Stimulated activated naive CD4-positive, alpha-beta T cell (primary cell): ENCODE measurements around the gene KRTAP12-1.
A peak's percentile ranks its signal among the peaks of the same experiment; 100 is the strongest.

Experiments used
- DNase-seq, 6 experiments: peaks; one replicate each; lab custom pipeline; 2025; lab: John Stamatoyannopoulos, UW

KRTAP12-1 gene

DNA sequence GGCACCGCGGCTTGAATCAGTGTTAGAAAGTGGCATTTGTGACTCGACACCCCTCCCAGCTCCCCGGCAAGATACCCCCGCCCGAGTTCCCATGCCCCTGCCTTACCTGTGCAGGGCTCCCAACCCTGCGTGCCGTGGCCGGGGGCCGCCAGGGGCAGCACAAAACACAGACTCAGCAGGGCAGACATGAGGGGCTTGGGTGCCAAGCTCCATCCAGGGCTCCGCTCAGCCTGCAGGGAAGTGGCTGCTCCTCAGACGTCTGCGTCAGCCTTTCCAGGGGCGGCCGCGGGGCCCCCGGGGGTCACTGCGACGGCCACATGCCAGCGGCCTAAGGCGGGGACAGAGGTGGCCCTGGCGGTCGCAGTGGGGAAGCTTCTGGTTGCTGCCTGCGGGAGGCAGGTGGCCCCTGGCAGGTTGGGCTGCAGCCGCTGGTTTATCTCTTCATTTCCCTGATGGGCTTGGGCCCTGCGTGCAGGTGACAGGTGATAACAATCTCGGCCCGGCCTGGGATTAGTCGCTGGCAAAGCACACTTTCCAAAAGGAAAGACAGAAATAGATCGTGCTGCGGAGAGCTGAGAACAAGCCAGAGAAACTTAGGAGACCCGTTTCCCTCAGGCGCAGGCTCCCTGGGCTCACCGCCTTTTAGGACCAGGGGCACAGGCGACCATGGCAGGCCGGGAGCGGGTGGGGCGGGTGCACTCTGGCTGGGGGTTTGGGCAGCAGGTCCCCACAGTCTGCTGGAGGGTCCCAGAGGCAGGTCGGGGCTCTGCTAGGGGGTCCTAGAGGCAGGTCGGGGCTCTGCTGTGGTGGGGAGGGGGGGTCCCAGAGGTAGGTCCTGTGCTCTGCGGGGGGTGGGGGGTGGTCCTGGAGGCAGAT is 29.6 kb upstream of the KRTAP12-1 start, which contains the start of gene TSPEAR:
Gene TSPEAR, minus strand, starts transcription at position 246 of the 876 bp plus-strand sequence. Its CDS starts 58 bp downstream, at position 188.
- no peak for DNase-seq

DNA sequence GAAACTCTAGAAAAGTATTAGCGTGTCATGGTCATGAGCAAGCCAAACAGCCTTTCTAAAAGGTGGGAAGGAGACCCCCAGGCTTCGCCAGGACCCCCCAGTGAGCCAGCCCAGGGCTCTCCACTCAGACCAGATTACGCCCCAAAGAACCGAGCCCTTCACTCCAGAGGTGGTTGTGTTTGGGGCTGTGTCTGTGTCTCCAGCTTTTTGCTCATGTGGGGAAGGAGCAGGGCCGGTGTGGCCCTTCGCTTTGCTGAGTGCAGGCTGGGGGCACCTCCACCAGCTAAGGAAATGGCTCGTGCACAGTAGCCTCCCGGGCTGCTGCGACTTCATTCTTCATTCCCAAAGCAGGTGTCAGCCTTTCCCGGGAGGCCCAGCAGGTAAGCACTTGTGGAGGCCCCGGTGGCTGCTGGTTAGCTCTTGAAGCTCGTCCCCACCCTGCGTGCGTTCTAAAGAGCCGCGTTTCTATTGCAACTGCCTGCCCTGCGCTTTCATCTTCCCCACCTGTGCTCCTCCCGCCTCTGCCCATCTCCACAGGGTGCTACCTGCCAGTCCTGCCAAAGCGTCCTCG is 28.9 kb upstream of the KRTAP12-1 start:
- DNase-seq = peak in 2 of 6 experiments; percentile 15 to 28

DNA sequence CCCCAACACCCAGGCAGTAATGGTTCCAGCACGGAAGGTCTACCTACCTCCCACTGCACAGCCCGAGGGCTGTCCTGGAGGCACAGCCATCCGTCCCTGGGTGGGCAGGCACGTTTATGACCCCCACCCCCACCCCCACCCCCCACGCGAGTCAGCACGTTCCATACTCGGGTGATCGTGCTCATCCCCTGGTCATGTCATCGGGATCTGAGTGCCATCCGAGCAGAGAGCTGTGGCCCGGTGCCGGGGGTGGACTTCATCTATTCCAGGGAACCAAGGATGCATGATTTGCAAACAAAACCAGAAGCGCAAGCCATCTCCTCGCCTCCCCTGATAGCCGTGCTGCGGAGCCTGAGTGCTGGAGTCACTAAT is 28.3 kb upstream of the KRTAP12-1 start:
- peak in 1 of 6 experiments; percentile 12 for DNase-seq

DNA sequence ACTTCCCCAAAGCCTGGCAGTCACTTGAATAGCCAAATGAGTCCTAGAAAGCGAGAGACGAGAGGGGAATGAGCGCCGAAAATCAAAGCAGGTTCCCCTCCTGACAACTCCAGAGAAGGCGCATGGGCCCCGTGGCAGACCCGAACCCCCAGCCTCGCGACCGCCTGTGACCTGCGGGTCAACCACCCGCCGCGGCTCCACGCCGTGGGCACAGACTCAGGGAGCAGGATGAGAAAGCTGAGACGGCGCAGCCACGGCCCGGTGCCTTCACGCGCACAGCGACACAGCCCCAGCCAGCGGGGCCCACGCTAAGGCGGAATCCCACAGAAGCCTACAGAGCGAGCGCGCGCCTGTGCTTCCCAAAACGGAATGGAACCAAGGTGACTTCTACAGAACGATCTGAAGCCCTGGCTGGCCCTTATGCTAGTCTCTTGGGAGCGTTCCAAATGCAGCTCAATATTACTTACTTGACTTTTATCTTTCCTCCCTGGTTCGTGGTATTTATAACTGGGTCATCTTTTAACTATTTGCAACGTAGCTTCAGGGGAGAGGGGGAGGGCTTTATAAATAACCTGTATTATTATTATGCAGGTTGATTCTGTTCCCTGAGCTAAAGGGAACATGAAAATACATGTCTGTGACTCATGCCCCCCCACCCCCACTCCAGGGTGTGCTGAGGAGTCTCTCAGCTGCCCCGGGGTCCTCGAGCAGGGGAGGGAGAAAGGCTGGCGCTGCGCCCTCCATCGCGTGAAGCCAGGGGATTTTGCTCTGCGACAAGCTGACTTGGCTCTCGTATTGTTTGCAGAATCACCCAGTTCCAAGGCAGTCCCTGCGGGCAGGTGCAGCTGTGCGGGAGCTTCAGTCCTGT is 27.7 kb upstream of the KRTAP12-1 start:
- peak in 2 of 6 experiments; percentile 19 to 20 for DNase-seq

DNA sequence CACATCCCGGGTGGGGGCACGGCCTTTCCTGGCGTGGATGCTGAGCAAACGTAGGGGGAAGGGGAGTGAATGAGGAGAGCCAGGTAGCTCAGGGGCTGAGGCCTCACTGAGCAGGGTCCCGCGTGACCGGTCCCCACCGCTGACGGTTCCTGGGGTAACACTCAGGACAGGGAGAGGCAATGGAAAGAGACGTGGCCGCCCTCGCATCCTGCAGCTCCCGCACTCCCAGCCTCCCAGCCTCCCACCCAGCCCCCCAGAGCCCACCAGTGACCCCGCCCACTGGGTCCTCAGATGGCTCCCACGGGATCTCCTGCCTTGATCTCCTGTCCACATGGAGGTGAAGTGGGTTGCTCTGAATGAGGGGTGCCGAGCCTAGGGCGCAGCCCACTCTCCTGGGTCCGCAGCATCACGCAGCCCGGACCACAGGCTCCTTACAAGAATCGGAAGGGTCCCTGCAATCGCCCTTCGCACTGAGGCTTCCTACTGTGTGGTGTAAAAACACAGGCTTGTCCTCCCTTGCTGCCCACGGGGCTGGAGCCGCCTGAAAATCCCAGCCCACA is 27.0 kb upstream of the KRTAP12-1 start:
- DNase-seq = no peak

DNA sequence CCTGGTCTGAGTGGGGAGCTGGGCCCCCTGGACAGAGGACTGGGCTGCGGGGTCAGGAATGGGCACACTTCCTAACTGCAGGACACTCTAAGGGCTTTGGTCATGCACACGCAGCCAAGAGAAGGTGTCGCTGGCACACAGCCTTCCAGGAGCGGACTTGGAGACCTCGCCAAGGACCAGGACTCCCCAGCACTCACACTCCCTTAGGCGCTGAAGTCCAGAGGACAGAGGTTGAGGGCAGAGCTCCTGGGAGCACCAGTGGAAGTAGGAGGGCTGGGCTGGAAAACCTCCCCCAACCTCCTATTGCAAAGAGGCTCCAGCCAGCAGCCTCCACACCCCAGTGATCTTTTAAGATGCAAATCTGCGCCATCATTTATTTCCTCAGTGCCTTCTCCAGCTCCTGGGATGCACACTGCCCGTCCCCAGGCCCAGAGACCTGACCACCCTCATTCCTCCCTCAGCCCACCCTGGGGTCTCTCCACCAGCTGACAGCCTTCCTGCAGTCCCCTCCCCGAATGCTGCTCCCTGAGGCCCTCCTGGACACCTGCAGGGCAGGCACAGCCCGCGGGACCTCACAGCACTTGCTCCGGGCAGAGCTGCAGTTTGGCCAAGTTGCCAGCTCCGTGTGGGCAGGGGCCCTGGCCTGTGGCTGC is 26.4 kb upstream of the KRTAP12-1 start:
- no peak for DNase-seq

DNA sequence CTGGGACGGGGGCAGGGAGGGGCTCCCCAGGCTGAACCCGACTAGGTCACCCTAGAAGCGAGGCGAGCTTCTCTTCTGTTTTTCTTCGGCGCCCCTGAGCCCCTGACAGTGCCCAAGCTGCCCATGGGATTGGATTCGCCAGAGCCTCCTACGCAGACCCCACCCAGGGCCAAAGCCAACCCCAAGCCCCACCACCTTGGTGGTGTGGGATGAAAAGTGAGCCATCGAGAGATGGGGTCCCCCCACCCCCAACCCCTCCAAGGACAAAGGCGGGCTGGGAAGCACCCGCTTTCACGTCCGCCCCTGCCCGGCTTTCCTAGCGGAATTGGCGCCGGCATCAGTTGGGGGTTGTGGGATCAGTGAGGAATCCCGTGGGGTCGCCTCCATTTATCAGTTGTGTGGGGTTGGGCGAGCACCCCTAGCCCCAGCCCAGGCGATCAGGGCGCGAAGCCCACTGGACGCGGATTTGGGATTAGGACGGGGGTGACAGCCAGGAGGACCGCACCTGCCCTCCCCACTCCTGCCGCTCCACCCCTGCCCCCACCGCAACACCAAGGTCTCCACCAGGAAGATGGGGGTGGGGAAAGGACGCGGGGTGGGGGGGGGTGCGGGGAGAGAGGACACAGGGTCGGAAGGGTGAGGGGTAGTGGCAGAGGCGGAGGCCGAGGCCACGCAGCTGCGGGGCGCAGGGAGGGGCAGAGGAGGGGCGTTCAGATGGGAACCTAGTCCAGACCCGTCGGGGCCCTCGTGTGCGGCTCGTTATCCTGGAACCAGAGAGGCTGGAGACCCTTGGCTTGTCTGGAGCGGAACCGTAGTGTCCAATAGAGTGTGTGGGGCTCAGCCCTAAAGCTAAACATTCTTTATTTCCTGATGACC is 25.0 kb upstream of the KRTAP12-1 start:
- DNase-seq = no peak

DNA sequence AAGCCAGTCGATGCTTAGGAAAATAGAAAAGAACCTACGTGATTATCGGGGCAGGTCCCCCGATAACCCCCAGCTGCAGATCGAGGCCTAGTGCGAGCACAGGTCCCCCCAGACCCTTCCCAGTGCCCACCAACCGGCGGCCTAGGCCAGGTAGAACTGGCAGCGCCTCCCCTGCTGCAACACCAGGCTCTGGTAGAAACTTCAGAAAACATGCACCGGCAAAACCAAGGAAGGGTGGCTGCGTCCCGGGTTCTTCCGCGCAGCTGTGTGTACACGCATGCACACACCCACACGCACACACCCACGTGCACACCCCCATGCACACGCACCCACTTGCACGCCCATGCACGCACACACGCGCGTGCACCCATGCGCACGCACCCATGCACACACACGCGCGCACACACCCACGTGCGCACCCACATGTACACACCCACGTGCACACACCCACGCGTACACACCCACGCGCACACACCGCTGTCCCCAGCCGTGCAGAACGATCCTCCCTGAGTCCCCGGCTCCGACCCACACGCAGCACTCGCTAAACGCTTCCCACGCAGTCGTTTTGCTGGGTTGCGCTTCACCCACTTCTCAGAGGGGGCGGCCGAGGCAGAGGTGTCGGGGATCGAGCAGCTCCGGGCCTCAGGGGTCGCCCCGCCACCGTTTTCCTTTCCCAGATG is 24.2 kb upstream of the KRTAP12-1 start:
- DNase-seq = no peak

DNA sequence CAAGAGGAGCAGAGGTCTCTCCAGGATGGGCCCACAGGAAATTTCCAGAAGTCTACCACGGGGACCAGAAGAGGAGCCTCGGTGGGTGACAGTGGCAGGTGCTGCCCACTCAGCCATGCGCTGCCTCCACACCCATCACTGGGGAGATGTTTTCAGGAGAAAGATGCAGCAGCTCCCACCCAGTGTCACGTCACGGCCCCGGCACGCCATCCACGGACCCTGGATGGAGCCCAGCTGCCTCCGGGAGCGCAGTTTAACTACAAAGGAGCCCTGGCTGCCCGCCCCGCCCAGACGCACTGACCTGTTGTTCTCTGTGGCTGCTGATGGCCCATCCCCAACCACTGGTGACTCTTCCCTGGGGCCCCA is 22.7 kb upstream of the KRTAP12-1 start:
- no peak for DNase-seq

DNA sequence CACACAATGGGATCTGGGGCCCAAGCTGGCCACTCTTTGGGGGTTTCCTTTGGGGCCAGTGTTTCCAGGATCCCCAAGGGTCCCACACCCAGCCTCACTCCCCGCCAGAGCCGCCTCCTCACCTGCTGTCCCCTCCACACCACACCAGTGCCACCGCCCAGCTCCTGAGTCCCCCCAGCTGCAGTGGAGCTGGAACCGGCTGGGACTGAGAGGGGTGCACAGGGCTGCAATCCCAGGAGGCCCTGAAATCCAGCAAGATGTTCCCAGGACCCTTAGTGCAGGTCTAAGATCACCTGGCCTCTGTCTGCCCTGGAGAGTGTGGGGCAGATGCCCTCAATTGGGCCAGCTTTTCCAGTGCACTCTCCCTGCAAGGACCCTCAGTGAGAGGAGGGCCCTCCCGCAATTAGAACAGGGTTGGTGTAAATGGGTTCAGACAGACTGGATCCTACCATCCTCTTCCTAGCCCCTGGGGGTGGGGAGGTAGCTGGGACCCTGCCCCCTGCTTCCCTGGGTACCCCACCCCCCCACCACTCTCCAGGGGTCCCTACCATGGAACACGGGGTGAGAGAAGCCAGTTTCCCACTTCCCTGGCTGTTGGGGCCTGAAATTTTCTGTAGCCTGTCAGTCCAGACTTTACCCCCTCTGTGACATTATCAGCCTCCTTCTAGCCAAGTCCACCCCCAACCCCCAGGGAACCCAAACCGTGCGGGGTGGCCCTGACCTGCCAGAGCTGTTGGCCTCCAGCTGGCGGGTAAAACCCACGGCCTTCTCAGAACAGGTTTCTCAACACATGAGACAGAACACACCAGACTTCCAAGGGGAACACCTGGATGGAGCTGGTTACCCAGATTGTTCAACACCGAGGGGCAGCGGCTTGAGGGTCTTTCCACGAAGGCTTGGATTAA is 22.0 kb upstream of the KRTAP12-1 start:
- no peak for DNase-seq

DNA sequence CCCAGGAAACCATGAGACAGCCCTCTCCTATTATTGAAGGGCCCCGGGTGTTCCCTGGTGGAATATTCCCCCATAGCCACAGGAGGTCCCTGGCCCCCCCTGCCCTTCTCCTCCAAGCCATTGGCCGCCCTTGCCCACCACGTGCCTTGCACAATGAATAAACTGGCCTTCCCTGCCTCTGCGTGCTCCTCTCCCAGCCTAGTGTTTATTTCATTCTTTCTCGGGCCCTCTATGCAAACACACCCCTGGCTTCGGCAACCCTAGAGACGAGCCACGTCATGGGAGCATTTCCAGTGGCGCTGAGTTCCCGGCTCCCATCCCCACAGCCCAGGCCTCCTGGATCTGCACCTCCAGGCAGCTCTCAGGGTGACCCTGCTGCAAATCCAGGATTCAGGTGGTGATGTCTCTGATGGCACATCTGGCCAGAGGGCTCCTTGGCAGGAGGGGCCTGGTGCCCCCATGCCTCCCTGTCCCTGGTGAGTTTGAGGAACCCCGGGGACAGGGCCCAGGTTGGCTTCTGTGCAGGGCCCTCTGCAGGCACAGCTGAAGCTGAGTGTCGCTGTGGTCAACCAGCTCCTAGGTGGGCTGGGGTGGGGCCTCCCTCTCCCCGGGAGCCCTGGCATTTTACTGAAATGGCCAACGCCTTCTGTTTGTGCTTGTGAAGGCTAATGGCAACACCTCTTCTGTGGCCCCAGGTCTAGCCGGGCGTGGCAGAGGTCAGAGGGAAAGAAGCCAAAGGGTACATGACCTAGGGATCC is 21.2 kb upstream of the KRTAP12-1 start:
- DNase-seq = no peak

DNA sequence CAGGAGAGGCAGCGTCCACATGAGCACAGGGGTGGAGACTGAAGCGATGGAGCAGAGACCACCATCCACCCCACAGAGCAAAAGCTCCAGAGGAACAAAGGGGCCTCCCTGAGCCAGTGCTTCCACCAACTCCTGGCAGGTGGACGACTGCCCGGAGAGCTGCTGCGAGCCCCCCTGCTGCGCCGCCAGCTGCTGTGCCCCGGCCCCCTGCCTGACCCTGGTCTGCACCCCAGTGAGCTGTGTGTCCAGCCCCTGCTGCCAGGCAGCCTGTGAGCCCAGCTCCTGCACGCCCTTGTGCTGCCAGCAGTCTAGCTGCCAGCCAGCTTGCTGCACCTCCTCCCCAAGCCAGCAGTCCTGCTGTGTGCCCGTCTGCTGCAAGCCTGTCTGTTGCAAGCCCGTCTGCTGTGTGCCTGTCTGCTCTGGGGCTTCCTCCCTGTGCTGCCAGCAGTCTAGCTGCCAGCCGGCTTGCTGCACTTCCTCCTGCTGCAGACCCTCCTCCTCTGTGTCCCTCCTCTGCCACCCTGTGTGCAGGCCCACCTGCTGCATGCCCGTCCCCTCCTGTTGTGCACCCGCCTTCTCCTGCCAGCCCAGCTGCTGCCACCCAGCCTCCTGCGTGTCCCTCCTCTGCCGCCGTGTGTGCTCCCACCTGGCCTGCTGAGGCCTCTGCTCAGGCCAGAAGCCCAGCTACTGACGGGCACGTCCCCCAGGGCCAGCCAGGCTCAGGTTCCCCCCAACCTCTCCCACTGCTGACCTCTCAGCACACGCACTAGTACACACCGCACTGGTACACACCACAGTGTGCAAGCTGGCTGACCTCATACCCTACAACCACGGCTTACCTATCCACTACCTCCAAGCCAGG is 20.4 kb upstream of the KRTAP12-1 start:
- DNase-seq = no peak

DNA sequence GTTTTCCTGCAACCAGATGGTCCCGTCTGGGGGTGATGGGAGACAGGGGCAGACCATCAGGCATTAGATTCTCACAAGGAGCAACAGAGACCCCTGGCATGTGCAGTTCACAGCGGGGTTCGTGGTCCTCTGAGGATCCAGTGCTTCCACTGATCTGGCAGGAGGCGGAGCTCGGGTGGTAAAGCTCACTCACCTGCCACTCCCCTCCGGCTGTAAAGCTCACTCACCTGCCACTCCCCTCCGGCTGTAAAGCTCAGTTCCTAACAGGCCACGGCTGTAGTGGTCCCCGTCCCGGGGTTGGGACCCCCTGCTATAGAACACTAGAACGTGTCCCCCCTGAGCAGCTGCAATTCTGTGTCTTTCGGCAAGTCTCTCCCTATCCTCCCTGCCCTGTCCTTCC is 19.6 kb upstream of the KRTAP12-1 start:
- no peak for DNase-seq

DNA sequence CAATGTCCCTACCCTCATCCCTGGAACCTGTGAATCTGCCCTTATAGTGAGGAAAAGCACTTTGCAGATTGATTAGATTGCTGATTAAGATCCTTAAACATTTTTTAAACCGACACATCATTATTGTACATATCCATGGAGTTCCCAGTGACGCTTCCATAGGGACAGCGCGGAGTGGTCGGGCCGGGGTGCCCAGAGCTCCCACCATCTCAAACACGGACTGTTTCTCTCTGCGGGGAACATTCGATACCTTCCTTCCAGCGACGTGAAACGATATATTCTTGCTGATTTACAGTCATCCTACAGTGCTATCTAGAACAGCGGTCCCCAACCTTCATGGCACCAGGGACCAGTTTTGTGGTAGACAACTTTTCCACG is 19.0 kb upstream of the KRTAP12-1 start:
- no peak for DNase-seq

DNA sequence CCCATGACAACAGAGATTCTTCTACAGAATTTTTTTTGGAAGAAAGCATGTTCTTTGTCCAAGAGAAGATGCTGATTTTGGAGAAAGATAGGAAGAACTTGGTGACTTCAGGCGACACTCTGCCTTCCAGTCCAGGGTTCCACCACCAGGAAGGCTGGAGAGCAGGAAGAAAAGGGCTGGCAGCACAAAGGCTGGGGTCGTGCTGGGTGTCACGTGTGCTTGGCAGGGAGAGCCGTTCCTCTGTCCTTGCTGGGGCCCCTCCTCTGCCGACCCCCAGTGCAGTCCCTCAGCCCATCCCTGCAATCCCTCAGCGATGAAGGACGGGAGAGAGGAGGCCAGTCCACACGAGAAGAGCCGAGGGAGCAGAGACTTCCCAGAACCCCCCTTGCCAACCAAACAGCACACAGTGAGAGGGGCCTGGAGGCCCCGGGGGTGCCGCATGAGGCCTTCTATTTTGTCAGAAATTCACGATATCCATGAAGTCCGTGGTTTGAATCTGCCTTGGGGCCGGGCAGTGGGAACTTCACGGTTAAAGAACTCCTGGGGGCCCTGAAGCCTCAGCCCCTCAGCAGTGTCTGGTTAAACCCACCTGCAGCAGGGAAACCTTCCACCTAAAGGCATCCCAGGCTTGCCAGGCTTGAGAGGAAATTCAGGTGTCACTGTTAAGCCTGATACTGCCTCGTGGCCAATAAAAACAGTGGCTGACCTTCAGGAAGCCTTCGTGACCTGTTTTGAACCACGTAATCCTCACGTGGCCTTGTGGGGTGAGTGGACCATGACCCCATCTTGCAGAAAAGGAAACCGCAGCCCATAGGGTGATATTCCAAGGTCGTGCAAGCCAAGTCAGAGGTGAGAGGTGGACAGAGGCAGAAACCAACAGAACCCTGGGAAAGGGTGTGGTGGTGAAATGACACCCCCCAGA is 18.4 kb upstream of the KRTAP12-1 start:
- DNase-seq = no peak

DNA sequence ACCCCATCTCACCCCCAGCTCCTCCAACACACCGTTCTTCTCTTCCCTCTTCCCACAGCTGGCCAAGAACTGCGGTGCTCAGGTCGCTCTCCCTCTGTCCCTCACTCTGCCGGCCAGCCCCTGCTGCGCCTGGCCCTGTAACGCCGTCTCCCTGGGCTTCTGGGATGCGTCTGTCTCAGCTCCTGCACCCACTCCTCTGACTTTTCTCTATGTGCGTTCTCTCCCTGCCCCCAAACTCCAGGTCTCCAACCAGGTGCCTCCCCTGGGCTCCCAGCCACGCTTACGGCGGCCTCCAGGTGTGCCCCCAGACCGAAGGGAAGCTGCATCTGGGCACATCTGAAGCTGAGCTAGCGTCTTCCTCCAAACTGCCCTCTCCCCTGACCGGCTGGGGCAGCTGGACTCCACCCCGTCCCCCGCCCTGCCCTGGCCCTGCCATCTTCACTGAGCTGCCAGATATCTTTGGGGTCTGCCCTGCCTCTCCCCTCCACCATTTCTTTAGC is 17.6 kb upstream of the KRTAP12-1 start:
- no peak for DNase-seq
